HG03025 (cell line): ENCODE measurements around the gene TMEM45B.
"Not testable (repeated sequence)": the region's sequence is repeated elsewhere in the genome, so short reads cannot be mapped to it uniquely, and the experiment has no call there.

Source experiments
- ATAC-seq: cut with Tn5 transposase; IDR thresholded peaks from one replicate; pipeline ENCODE4 v1.9.1; 2021; ENCODE audit warnings: mild to moderate bottlenecking, moderate library complexity; ENCODE audit not compliant: unreplicated experiment, low FRiP score

The TMEM45B gene

GRCh38 chr11:129815596-129816461, at the start of gene TMEM45B:
TSS of gene TMEM45B (plus strand) at chr11:129815848. CDS start at chr11:129852483, 36,635 bp downstream.
- ATAC-seq, result no peak

DNA sequence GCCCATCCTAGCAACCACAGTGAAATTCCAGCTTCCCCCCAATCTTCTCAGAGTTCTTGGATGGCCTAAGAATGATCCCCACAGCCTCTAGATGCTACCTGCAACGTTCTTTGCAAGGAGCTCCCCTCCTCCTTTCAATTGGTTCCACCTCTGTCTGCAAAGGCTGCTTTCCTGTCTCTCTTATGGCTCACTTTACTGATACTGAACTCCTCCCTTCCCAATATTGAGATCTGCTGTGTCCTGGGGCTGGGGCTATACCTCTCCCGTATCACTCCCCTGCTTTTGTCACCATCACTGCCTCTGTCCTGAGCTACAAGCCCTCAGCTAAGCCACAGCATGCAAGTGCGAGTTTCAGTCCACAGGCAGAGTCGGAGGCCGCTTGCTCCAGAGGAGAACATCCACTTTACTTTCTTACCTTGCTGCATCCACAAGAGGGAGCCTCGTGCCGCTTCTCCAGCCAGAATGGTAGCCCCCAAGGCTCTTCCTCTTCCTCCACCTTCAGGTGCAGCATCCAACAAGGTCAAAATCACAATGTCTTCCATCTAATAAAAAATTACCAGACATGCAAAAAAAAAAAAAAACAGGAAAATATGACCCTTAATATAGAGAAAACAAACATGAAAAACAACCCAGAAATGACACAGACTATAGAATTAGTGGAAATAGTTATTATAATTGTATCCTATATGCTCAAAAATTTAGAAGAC, 48.6 kb upstream of the TMEM45B start:
- no peak for ATAC-seq

DNA sequence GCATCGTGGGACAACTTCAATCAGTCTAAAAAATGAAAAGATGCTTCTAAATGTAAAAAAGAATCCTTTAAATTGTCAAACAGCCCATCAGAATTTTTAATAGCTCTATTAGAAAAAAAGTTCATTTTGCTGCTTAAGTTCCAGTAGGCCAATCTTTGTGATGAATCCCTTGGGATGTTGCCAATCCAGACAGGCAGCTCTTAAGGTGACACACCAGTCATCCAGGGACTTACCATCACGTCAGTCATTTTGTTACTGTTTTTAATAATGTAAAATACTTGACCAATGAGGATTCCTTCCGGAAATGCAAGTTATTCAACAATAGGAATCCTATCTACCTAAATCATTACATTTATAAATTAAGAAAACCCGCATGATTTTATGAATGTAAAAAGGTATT, 47.8 kb upstream of the TMEM45B start:
- ATAC-seq, result no peak

DNA sequence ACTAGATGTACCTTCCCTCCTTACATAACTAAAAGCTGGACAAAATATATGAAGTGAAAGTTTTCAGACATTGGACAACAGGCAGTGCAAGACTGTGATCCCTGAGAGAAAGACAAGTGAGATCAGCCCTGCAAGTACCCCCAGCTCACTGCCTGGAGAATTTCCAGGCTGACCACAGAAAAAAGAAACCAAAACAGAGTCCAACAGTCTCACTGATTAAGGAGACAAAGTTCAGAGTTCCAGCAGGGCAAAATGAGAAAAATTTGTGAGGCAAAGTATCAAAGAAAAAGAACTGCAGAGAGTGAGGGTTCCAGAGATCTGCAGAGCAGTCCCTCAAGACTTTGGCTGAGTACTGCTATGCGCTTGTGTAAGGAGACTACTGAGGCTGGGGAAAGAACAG, 47.3 kb upstream of the TMEM45B start:
- ATAC-seq, result no peak

DNA sequence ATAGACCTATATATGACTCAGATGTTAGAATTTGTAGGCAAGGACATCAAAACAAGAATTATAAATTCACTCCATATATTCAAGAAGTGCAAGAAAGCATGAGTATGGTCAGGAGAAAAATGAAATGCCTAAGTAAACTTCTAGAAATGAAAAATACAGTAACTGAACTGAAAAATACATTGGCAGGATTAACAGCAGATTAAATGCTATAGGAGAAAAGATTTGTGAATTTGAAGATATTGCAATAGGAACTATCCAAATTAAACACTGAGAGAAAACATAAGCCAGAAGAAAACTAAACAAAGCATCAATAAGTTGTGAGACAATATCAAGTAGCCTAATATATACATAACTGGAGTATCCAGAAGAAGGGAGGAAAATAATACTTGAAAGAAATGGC, 46.6 kb upstream of the TMEM45B start:
- no peak for ATAC-seq

DNA sequence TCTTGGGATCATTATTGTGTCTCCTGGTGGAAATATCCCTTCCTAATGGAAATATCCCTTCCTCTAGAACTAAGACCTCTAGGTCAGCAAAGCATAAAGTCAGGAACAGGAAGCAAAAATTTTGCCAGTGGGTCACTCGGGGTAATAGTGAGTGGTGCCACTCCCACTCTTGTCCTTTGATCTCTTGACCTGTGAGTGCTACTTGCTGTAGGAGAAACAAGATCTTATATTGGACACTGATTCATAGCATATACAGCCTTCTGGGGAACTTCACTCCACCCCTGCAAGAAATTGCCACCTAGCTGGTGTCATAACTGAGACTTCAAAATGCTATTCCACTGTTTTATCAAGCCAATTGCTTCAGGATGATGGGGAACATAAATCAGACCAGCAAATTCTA, 44.7 kb upstream of the TMEM45B start:
- ATAC-seq, result no peak

GRCh38 chr11:129771456-129771855, 44.2 kb upstream of the TMEM45B start:
- ATAC-seq, result not testable (repeated sequence)

- ATAC-seq, result no peak
Measured at GRCh38 chr11:129778877-129779276, 36.8 kb upstream of the TMEM45B start.

DNA sequence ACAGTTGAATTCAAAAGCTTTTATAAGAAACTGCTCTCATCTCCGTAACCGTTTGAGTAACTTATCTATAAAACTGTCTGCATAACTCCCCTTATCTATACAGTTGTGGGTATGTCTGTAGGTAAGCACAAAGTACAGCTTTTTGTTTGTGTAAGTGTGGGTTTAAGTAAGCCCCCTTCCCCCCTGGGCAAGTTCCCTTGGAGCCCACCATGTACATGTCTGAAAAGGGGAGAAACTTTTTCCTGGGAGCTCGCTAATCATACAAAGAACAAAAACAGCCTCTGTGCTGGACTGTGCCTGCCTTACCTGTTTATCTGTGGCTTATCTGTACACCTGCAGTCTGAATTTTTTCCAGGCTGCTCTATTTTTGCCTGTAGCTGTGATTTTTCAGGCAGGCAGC, 36.3 kb upstream of the TMEM45B start:
- ATAC-seq, result no peak

GRCh38 chr11:129785383-129786111, 30.1 kb upstream of the TMEM45B start:
- no peak for ATAC-seq

DNA sequence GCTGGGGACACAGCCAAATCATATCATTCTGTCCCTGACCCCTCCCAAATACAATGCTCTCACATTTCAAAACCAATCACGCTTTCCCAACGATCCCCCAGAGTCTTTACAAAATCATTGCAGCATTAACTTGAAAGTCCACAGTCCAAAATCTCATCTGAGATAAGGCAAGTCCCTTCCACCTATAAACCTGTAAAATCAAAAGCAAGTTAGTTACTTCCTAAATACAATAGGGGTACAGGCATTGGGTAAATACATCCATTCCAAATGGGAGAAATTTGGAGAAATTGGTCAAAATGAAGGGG, 29.6 kb upstream of the TMEM45B start:
- not testable (repeated sequence) for ATAC-seq

- ATAC-seq, result no peak
Measured at GRCh38 chr11:129787532-129788155, 28.0 kb upstream of the TMEM45B start.

DNA sequence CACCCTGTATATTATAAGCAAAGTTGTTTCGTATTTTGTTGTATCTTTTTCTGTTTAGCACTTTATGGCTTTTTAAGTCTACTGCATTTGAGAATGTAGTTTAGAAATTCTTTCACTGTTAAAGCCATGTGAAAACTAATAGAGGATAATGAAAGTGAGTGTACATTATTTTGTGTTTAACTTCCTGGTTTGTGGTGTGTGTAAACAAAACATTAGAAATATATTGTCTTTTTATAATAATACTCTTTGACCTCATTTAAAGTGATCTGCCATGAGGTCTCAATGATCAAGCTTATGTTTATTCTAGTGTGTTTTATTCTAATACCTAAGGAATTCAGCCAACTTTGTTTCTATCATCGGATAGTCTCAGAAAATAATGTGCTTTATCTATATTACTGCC, 27.4 kb upstream of the TMEM45B start:
- ATAC-seq, result no peak

GRCh38 chr11:129790106-129790505, 25.5 kb upstream of the TMEM45B start:
- no peak for ATAC-seq

DNA sequence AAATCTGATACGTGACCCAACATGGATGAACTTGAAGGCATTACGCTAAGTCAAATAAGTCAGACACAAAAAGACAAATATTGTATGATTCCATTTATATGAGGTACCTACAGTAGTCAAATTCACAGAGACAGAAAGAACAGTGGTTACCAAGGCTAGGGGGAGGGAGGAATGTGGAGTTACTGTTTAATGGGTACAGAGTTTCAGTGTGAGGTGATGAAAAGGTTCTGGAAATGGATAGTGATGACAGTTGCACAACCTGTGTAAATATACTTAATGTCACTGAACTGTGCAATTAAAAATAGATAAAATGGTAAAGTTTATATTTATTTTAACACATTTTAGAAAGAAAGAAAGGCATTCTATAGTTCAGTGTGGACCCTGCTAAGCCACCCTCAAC, 24.1 kb upstream of the TMEM45B start:
- ATAC-seq, result no peak

DNA sequence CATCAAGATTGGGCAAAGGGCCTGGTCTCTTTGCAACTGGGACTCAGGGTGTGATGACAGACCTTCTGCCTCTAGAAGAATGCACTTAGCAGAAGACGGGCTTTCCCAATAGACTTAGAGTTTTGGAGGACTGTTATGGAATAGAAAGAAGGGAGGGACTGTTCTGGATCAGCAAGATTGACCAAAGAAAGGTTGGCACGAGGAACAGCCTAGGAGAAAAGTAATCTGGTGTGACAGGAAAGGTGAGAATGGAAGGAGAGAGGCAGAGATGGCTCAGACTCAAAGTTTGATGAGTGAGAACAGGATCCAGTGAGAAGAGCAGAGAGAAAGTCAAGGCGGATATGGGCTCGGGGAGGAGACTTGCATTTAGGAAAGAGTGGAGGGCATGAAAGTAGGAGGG, 23.0 kb upstream of the TMEM45B start:
- ATAC-seq, result no peak

GRCh38 chr11:129795089-129795488, 20.6 kb upstream of the TMEM45B start:
- no peak for ATAC-seq

DNA sequence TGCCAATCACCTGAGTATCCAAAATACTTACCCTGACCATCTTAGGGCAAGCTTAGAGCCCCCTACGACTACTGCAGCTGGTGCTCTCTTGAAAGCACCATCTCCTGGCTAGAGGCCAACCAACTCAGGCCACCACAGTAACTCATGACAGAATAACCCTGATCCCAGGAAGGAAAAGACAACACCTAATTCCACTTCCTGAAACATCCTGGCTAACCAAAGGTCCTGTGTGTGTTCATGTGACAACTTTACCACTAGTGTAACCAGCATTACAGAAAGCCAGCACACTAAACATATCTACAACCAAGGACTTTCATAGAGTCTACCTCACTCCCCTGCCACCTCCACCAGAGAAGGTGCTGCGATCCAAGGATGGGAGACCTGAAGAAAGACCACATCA, 17.4 kb upstream of the TMEM45B start:
- no peak for ATAC-seq

GRCh38 chr11:129800162-129800561, 15.5 kb upstream of the TMEM45B start:
- ATAC-seq, result not testable (repeated sequence)

- no peak for ATAC-seq
Measured at GRCh38 chr11:129800655-129801054, 15.0 kb upstream of the TMEM45B start.

DNA sequence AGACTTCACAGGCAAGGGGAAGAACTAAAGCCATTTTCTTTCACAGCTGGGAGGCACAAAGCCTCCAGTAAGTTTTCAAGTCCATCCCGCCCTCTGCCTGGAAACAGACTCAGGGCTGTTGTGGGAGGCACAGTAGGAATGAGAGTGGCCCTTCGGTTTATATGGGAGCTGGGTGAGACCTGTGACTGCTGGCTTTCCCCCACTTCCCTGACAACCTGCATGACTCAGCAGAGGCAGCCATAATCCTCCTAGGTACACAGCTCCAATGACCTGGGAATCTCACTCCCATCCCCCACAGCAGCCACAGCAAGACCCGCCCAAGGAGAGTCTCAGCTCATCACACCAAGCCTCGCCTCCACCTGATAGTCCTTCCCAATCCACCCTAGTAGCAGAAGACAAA, 12.1 kb upstream of the TMEM45B start:
- no peak for ATAC-seq
